Panc1 (cell line): ENCODE measurements around the gene CEP128. TPM values are rescaled to one million over a fixed set of nuclear protein-coding genes. Genes with fewer than 3 reads are reported as not detected.

ENCODE experiments used
- ATAC-seq: fragments of 200-7000 bp; cut with Tn5 transposase; 2 replicates; pipeline ENCODE4 v1.9.1; 2020; ENCODE audit warnings: mild to moderate bottlenecking, moderate library complexity
- BruUV-seq: library from RNA; stranded (reverse); fragments of 400-500 nt; replicated peaks from 2 replicates; lab custom pipeline; 2021; lab: Mats Ljungman, UMichigan
- CTCF ChIA-PET: fragments of 300-600 bp; sonication (Branson Sonifier 250); formaldehyde crosslinking; loops from one replicate; lab custom pipeline; 2022; ENCODE audit warnings: antibody characterized with exemption; lab: Charles Lee
- POLR2A ChIA-PET: fragments of 300-600 bp; sonication (Branson Sonifier 250); formaldehyde crosslinking; loops from one replicate; lab custom pipeline; 2022; ENCODE audit warnings: antibody characterized with exemption; lab: Charles Lee
- DNase-seq: peaks from one replicate; pipeline ENCODE4 v3.0.0-alpha.2; 2010; ENCODE audit warnings: low read depth, low spot score
- H3K27ac ChIP-seq: 2 replicates; pipeline ENCODE4 v1.5.1; 2011; ENCODE audit warnings: mild to moderate bottlenecking, low read length, inconsistent platforms
- H3K27me3 ChIP-seq: fragments of 200-500 bp; sonication (Bioruptor generic); 2 replicates; pipeline ENCODE4 v1.6.0; 2014; ENCODE audit warnings: low read length, inconsistent platforms; ENCODE audit not compliant: control insufficient read depth, insufficient read depth
- H3K36me3 ChIP-seq: fragments of 200-500 bp; sonication (Bioruptor generic); 2 replicates; pipeline ENCODE4 v1.5.1; 2014; ENCODE audit warnings: inconsistent platforms, mild to moderate bottlenecking, low read length, moderate library complexity; ENCODE audit not compliant: control insufficient read depth, insufficient read depth
- H3K4me1 ChIP-seq: 2 replicates; pipeline ENCODE4 v1.5.1; 2011; ENCODE audit warnings: inconsistent platforms, mild to moderate bottlenecking, low read length, moderate library complexity; ENCODE audit not compliant: control insufficient read depth, insufficient read depth
- H3K4me3 ChIP-seq, 2 experiments: 2 replicates each; pipeline ENCODE4 v1.5.1; 2011 to 2012; ENCODE audit warnings: low read depth in 2 of 2, low read length in 2 of 2, mild to moderate bottlenecking in 2 of 2, inconsistent platforms in 1 of 2, moderate library complexity in 1 of 2
- H3K9me3 ChIP-seq: fragments of 200-500 bp; sonication (Bioruptor generic); 2 replicates; pipeline ENCODE4 v1.5.1; 2014; ENCODE audit warnings: low read depth, mild to moderate bottlenecking, inconsistent platforms, low read length, moderate library complexity; ENCODE audit not compliant: control insufficient read depth, insufficient read depth
- CTCF ChIP-seq: fragments of 450-650 bp; IDR thresholded peaks from 2 replicates; pipeline ENCODE4 v1.5.1; 2017; ENCODE audit warnings: mild to moderate bottlenecking
- POLR2AphosphoS5 ChIP-seq: IDR thresholded peaks from 2 replicates; pipeline ENCODE4 v1.6.1; 2012; ENCODE audit warnings: mild to moderate bottlenecking, low read depth, low read length, moderate library complexity
- REST ChIP-seq, 2 experiments: IDR thresholded peaks; 2 replicates each; pipeline ENCODE4 v1.6.1; 2011 to 2012; ENCODE audit warnings: low read depth in 2 of 2, control low read depth in 1 of 2, low read length in 1 of 2, mild to moderate bottlenecking in 1 of 2, moderate library complexity in 1 of 2; ENCODE audit not compliant: insufficient read depth in 1 of 2
- SIN3A ChIP-seq: IDR thresholded peaks from 2 replicates; pipeline ENCODE4 v1.6.1; 2012; ENCODE audit warnings: low read depth, mild to moderate bottlenecking, low read length, moderate library complexity, borderline replicate concordance; ENCODE audit not compliant: insufficient read depth
- TCF7L2 ChIP-seq: IDR thresholded peaks from 2 replicates; pipeline ENCODE4 v1.6.1; 2011; ENCODE audit warnings: mild to moderate bottlenecking, low read depth, low read length, inconsistent platforms
- in situ Hi-C: cut with HindIII; loops from 2 replicates; pipeline ENCODE4 v1.10.0; 2016; ENCODE audit warnings: low sequenced_read_pairs, low pct_unique_long_range_greater_than_20kb
- intact Hi-C: fragments of 100-400 bp; cut with micrococcal nuclease; formaldehyde crosslinking; loops from one replicate; pipeline ENCODE4 v1.10.0; 2022; ENCODE audit not compliant: unreplicated experiment
- total RNA-seq: library from RNA; stranded (reverse); gene quantifications from one replicate; pipeline ENCODE4 v1.2.1, GENCODE V29; 2021; ENCODE audit not compliant: unreplicated experiment

The CEP128 gene
- total RNA-seq, 1 experiment from 2014 or later = 9.3 TPM

- DNase-seq = no peak
- TF ChIP-seq SIN3A (no peak), POLR2AphosphoS5 (no peak), REST (IDR thresholded peaks at IDR 0.05; ENCODE audit: insufficient read depth in 1 of 2, low read depth in 2 of 2, low read length in 1 of 2) (no peak), TCF7L2 (no peak), CTCF (no peak)
- intact Hi-C loops = no loop called here
- in situ Hi-C loops = no loop called here
- Histone ChIP-seq H3K4me1 (no peaks in the 10 kb centered on the region), H3K36me3 (no peaks in the 10 kb centered on the region), H3K9me3 (no peaks in the 10 kb centered on the region), H3K27ac (no peak overlapping the region), H3K4me3 (no peak overlapping the region), H3K27me3 (no peaks in the 10 kb centered on the region)
- CTCF ChIA-PET = no interaction called here
- no peak for ATAC-seq
- POLR2A ChIA-PET = no interaction called here
- no TSS peak for BruUV-seq
These were observed 332.5 kb downstream of the CEP128 start for GRCh38 chr14:80609055-80609454.

GRCh38 chr14:80608563-80608962, 333.0 kb downstream of the CEP128 start:
- no peak for ATAC-seq
- Histone ChIP-seq H3K36me3 (no peaks in the 10 kb centered on the region), H3K27me3 (no peaks in the 10 kb centered on the region), H3K4me1 (no peaks in the 10 kb centered on the region), H3K4me3 (no peak overlapping the region), H3K27ac (no peak overlapping the region), H3K9me3 (no peaks in the 10 kb centered on the region)
- in situ Hi-C loops (no loop called here), intact Hi-C loops (no loop called here)
- DNase-seq = no peak
- no TSS peak for BruUV-seq
- POLR2A ChIA-PET = no interaction called here
- CTCF ChIA-PET = no interaction called here
- no peak for TF ChIP-seq POLR2AphosphoS5
- TF ChIP-seq CTCF = no peak
- no peak for TF ChIP-seq TCF7L2
- no peak for TF ChIP-seq SIN3A
- no peak for TF ChIP-seq REST (IDR thresholded peaks at IDR 0.05; ENCODE audit: insufficient read depth in 1 of 2, low read depth in 2 of 2, low read length in 1 of 2)
